WTC11 (cell line): ENCODE measurements around the gene UBE2E1. TPM values are rescaled to one million over a fixed set of nuclear protein-coding genes. Genes with fewer than 3 reads are reported as not detected.

ENCODE experiments used
- ATAC-seq: fragments of 200-7000 bp; cut with Tn5 transposase; 2 replicates; pipeline ENCODE4 v1.10.0; 2021; ENCODE audit warnings: mild to moderate bottlenecking, moderate library complexity
- CTCF ChIA-PET: fragments of 300-600 bp; sonication (Branson Sonifier 250); formaldehyde crosslinking; loops from one replicate; lab custom pipeline; 2021; ENCODE audit warnings: antibody characterized with exemption; lab: Charles Lee
- POLR2A ChIA-PET: fragments of 350-600 bp; sonication (Branson Sonifier 250); formaldehyde crosslinking; loops from one replicate; lab custom pipeline; 2021; ENCODE audit warnings: antibody characterized with exemption; lab: Charles Lee
- DNase-seq: peaks from one replicate; pipeline ENCODE4 v3.0.0; 2021; ENCODE audit warnings: low spot score
- H3K27ac Mint-ChIP-seq: 2 replicates; pipeline ENCODE4 v1.8.0; 2021; ENCODE audit warnings: mixed read lengths
- H3K27me3 Mint-ChIP-seq: 2 replicates; pipeline ENCODE4 v1.8.0; 2021; ENCODE audit warnings: low read depth, mild to moderate bottlenecking, moderate library complexity, mixed read lengths
- H3K36me3 Mint-ChIP-seq: 2 replicates; pipeline ENCODE4 v1.8.0; 2021; ENCODE audit warnings: mixed read lengths
- H3K4me1 Mint-ChIP-seq: 2 replicates; pipeline ENCODE4 v1.8.0; 2022; ENCODE audit warnings: mixed read lengths
- H3K4me3 Mint-ChIP-seq: 2 replicates; pipeline ENCODE4 v1.8.0; 2021; ENCODE audit warnings: mild to moderate bottlenecking, moderate library complexity, mixed read lengths
- H3K9me3 Mint-ChIP-seq: 2 replicates; pipeline ENCODE4 v1.8.0; 2021; ENCODE audit warnings: mixed read lengths
- FOXP1 ChIP-seq: sonication (generic); formaldehyde crosslinking; IDR thresholded peaks from 2 replicates; pipeline ENCODE4 v1.8.0; 2022; ENCODE audit warnings: missing genetic modification reagents, mild to moderate bottlenecking, moderate library complexity, borderline replicate concordance
- JUN ChIP-seq: sonication (generic); formaldehyde crosslinking; IDR thresholded peaks from 2 replicates; pipeline ENCODE4 v1.8.0; 2023; ENCODE audit warnings: mild to moderate bottlenecking, missing genetic modification reagents
- RORB ChIP-seq: fragments of 250-450 bp; sonication (Bioruptor Pico); IDR thresholded peaks from 2 replicates; pipeline ENCODE4 v1.9.0; 2021; ENCODE audit warnings: mild to moderate bottlenecking
- SOX15 ChIP-seq: fragments of 250-450 bp; sonication (Bioruptor Pico); IDR thresholded peaks from 2 replicates; pipeline ENCODE4 v1.9.0; 2021; ENCODE audit warnings: mild to moderate bottlenecking
- ZNF121 ChIP-seq: sonication (generic); formaldehyde crosslinking; IDR thresholded peaks from 2 replicates; pipeline ENCODE4 v1.8.0; 2023; ENCODE audit warnings: missing genetic modification reagents
- ZNF232 ChIP-seq: sonication (generic); formaldehyde crosslinking; IDR thresholded peaks from 2 replicates; pipeline ENCODE4 v1.8.0; 2022; ENCODE audit warnings: mild to moderate bottlenecking, missing genetic modification reagents
- total RNA-seq: library from RNA; stranded (reverse); gene quantifications from 3 replicates; pipeline ENCODE4 v1.2.3, GENCODE V29; 2021
- TF ChIP-seq, protein P1 (sequence below): fragments of 250-450 bp; sonication (Bioruptor Pico); IDR thresholded peaks from 2 replicates; pipeline ENCODE4 v1.8.0; 2021; ENCODE audit warnings: mild to moderate bottlenecking
- TF ChIP-seq, protein P2 (sequence below): sonication (generic); formaldehyde crosslinking; IDR thresholded peaks from 2 replicates; pipeline ENCODE4 v1.8.1; 2022; ENCODE audit warnings: missing genetic modification reagents, borderline replicate concordance
- TF ChIP-seq, protein P3 (sequence below): sonication (generic); formaldehyde crosslinking; IDR thresholded peaks from 2 replicates; pipeline ENCODE4 v1.8.1; 2023; ENCODE audit warnings: mild to moderate bottlenecking, missing genetic modification reagents, moderate library complexity
- TF ChIP-seq, protein P4 (sequence below): sonication (generic); formaldehyde crosslinking; IDR thresholded peaks from 2 replicates; pipeline ENCODE4 v1.8.1; 2023; ENCODE audit warnings: mild to moderate bottlenecking, missing genetic modification reagents, borderline replicate concordance
- TF ChIP-seq, protein P5 (sequence below): fragments of 250-450 bp; sonication (Bioruptor Pico); IDR thresholded peaks from 2 replicates; pipeline ENCODE4 v1.9.0; 2021; ENCODE audit warnings: moderate library complexity, mild to moderate bottlenecking, inconsistent platforms, borderline replicate concordance
- TF ChIP-seq, protein P6 (sequence below): fragments of 250-450 bp; sonication (Bioruptor Pico); IDR thresholded peaks from 2 replicates; pipeline ENCODE4 v1.9.0; 2021; ENCODE audit warnings: mild to moderate bottlenecking
- TF ChIP-seq, protein P7 (sequence below): sonication (generic); formaldehyde crosslinking; IDR thresholded peaks from 2 replicates; pipeline ENCODE4 v1.8.1; 2022; ENCODE audit warnings: mild to moderate bottlenecking, missing genetic modification reagents, moderate library complexity, borderline replicate concordance
- TF ChIP-seq, protein P8 (sequence below): fragments of 250-450 bp; sonication (Bioruptor Pico); conservative IDR thresholded peaks from 2 replicates; pipeline ENCODE4 v1.9.0; 2021; ENCODE audit warnings: mild to moderate bottlenecking

Gene UBE2E1
- total RNA-seq, 1 experiment from 2014 or later: 121 TPM

DNA sequence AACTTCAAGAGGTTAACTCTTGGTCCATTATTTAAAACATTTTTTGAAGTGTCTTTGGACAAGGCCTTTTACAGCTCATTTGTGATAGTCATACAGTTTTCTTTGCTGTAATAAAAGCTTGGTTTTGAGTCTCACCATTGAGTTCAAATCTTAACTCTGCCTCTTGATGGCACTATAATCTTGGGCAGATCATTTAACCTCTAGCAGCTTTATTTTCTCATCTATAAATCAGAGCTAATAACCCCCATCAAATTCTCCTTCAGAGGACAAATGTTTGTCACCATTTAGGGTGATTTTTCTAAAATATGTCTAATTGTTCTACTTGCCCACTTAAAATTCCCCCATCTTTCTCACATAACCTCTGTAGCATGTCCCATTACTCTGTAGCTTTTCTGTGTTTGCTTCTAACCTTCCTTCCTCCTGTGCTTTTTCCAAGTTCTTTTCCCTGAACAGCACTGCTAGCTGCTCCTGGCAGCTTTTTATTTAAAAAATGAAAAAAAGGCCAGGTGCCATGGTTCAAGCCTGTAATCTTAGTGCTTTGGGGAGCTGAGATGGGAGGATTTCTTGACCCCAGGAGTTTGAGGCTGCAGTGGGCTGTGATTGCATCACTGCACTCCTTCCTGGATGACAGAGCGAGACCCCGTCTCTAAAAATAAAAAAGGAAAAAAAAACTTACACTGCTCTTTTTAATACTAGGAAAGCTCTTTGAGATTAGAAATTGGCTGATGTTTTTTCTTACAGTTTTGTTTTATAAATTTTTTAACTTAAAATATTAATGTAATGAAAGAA lies 28.5 kb downstream of the UBE2E1 start (continued):
- TF ChIP-seq, protein P1, sequence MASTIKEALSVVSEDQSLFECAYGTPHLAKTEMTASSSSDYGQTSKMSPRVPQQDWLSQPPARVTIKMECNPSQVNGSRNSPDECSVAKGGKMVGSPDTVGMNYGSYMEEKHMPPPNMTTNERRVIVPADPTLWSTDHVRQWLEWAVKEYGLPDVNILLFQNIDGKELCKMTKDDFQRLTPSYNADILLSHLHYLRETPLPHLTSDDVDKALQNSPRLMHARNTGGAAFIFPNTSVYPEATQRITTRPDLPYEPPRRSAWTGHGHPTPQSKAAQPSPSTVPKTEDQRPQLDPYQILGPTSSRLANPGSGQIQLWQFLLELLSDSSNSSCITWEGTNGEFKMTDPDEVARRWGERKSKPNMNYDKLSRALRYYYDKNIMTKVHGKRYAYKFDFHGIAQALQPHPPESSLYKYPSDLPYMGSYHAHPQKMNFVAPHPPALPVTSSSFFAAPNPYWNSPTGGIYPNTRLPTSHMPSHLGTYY (CRISPR knock-in tag): no peak
- TF ChIP-seq, protein P2, sequence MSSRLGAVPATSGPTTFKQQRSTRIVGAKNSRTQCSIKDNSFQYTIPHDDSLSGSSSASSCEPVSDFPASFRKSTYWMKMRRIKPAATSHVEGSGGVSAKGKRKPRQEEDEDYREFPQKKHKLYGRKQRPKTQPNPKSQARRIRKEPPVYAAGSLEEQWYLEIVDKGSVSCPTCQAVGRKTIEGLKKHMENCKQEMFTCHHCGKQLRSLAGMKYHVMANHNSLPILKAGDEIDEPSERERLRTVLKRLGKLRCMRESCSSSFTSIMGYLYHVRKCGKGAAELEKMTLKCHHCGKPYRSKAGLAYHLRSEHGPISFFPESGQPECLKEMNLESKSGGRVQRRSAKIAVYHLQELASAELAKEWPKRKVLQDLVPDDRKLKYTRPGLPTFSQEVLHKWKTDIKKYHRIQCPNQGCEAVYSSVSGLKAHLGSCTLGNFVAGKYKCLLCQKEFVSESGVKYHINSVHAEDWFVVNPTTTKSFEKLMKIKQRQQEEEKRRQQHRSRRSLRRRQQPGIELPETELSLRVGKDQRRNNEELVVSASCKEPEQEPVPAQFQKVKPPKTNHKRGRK (CRISPR knock-in tag): no peak

DNA sequence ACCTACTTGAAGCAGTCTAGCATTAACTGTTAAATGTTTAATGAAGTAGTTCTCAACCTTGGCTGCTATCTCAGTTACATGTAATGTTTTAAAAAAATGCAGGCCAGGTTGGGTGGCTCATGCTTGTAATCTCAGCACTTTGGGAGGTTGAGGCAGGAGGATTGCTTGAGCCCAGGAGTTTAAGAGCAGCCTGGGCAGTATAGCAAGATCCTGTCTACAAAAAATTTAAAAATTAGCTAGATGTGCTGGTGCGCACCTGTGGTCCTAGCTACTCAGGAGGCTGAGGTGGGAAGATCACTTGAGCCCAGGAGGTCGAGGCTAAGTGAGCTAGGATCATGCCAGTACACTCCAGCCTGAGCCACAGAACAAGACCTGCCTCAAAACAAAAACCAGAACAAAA lies 29.3 kb downstream of the UBE2E1 start:
- ChIA-PET POLR2A (no interaction called here), CTCF (interaction anchor here (0.8 to 3.2 kb wide), 3 partner anchors 25 to 187 kb away, joined by 3 to 17 read pairs (median 3); no protein-coding TSS in a partner anchor)
- Mint-ChIP-seq H3K27ac (peak overlapping the region; percentile 70; the same call in 1 of the 2 replicates), H3K36me3 (no peaks in the 10 kb centered on the region), H3K4me3 (no peak overlapping the region), H3K9me3 (no peaks in the 10 kb centered on the region), H3K4me1 (peaks cover 51% of the 10 kb centered on the region), H3K27me3 (no peaks in the 10 kb centered on the region)
- no peak for DNase-seq
- peak; percentile 33; the same call in 1 of the 2 replicates for ATAC-seq
- TF ChIP-seq ZNF121 (CRISPR knock-in tag): peak; percentile 76
- TF ChIP-seq, protein P3, sequence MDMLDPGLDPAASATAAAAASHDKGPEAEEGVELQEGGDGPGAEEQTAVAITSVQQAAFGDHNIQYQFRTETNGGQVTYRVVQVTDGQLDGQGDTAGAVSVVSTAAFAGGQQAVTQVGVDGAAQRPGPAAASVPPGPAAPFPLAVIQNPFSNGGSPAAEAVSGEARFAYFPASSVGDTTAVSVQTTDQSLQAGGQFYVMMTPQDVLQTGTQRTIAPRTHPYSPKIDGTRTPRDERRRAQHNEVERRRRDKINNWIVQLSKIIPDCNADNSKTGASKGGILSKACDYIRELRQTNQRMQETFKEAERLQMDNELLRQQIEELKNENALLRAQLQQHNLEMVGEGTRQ (CRISPR knock-in tag): no peak

DNA sequence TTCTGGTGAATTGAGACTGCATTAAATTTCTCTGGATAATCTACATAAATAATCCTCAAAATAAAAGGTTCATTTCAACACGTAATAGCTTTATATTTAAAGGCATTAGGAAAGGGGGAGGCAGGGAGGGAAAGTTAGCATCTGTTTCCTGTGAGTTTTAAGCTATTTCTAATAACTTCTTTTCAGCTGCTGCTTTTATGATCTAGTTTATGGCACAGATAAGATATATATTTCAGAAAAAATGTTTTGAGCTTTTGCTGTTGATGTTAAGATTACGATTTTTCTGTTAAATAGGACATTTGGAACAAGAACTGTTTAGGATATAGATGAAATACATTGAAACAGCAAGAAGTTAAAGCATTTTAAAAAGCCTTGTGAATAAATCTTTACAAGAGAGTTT lies 30.0 kb downstream of the UBE2E1 start:
- DNase-seq: no peak
- Mint-ChIP-seq H3K9me3 (no peaks in the 10 kb centered on the region), H3K36me3 (no peaks in the 10 kb centered on the region), H3K27me3 (no peaks in the 10 kb centered on the region), H3K4me1 (peaks cover 51% of the 10 kb centered on the region), H3K27ac (no peak overlapping the region; the same call in 1 of the 2 replicates), H3K4me3 (no peak overlapping the region)
- no peak for ATAC-seq
- ChIA-PET CTCF (interaction anchor here (2.0 to 3.2 kb wide), 2 partner anchors 30 to 53 kb away, joined by 4 to 17 read pairs; no protein-coding TSS in a partner anchor), POLR2A (no interaction called here)
- TF ChIP-seq, protein P4, sequence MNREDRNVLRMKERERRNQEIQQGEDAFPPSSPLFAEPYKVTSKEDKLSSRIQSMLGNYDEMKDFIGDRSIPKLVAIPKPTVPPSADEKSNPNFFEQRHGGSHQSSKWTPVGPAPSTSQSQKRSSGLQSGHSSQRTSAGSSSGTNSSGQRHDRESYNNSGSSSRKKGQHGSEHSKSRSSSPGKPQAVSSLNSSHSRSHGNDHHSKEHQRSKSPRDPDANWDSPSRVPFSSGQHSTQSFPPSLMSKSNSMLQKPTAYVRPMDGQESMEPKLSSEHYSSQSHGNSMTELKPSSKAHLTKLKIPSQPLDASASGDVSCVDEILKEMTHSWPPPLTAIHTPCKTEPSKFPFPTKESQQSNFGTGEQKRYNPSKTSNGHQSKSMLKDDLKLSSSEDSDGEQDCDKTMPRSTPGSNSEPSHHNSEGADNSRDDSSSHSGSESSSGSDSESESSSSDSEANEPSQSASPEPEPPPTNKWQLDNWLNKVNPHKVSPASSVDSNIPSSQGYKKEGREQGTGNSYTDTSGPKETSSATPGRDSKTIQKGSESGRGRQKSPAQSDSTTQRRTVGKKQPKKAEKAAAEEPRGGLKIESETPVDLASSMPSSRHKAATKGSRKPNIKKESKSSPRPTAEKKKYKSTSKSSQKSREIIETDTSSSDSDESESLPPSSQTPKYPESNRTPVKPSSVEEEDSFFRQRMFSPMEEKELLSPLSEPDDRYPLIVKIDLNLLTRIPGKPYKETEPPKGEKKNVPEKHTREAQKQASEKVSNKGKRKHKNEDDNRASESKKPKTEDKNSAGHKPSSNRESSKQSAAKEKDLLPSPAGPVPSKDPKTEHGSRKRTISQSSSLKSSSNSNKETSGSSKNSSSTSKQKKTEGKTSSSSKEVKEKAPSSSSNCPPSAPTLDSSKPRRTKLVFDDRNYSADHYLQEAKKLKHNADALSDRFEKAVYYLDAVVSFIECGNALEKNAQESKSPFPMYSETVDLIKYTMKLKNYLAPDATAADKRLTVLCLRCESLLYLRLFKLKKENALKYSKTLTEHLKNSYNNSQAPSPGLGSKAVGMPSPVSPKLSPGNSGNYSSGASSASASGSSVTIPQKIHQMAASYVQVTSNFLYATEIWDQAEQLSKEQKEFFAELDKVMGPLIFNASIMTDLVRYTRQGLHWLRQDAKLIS (CRISPR knock-in tag): no peak
- TF ChIP-seq, protein P5, sequence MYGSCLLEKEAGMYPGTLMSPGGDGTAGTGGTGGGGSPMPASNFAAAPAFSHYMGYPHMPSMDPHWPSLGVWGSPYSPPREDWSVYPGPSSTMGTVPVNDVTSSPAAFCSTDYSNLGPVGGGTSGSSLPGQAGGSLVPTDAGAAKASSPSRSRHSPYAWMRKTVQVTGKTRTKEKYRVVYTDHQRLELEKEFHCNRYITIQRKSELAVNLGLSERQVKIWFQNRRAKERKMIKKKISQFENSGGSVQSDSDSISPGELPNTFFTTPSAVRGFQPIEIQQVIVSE (CRISPR knock-in tag): no peak
- no peak for TF ChIP-seq ZNF232 (CRISPR knock-in tag)
- TF ChIP-seq, protein P6, sequence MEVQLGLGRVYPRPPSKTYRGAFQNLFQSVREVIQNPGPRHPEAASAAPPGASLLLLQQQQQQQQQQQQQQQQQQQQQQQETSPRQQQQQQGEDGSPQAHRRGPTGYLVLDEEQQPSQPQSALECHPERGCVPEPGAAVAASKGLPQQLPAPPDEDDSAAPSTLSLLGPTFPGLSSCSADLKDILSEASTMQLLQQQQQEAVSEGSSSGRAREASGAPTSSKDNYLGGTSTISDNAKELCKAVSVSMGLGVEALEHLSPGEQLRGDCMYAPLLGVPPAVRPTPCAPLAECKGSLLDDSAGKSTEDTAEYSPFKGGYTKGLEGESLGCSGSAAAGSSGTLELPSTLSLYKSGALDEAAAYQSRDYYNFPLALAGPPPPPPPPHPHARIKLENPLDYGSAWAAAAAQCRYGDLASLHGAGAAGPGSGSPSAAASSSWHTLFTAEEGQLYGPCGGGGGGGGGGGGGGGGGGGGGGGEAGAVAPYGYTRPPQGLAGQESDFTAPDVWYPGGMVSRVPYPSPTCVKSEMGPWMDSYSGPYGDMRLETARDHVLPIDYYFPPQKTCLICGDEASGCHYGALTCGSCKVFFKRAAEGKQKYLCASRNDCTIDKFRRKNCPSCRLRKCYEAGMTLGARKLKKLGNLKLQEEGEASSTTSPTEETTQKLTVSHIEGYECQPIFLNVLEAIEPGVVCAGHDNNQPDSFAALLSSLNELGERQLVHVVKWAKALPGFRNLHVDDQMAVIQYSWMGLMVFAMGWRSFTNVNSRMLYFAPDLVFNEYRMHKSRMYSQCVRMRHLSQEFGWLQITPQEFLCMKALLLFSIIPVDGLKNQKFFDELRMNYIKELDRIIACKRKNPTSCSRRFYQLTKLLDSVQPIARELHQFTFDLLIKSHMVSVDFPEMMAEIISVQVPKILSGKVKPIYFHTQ (CRISPR knock-in tag): no peak
- no peak for TF ChIP-seq RORB (CRISPR knock-in tag)
- no peak for TF ChIP-seq JUN (CRISPR knock-in tag)
- TF ChIP-seq, protein P7, sequence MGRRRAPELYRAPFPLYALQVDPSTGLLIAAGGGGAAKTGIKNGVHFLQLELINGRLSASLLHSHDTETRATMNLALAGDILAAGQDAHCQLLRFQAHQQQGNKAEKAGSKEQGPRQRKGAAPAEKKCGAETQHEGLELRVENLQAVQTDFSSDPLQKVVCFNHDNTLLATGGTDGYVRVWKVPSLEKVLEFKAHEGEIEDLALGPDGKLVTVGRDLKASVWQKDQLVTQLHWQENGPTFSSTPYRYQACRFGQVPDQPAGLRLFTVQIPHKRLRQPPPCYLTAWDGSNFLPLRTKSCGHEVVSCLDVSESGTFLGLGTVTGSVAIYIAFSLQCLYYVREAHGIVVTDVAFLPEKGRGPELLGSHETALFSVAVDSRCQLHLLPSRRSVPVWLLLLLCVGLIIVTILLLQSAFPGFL (CRISPR knock-in tag): no peak
- TF ChIP-seq, protein P8, sequence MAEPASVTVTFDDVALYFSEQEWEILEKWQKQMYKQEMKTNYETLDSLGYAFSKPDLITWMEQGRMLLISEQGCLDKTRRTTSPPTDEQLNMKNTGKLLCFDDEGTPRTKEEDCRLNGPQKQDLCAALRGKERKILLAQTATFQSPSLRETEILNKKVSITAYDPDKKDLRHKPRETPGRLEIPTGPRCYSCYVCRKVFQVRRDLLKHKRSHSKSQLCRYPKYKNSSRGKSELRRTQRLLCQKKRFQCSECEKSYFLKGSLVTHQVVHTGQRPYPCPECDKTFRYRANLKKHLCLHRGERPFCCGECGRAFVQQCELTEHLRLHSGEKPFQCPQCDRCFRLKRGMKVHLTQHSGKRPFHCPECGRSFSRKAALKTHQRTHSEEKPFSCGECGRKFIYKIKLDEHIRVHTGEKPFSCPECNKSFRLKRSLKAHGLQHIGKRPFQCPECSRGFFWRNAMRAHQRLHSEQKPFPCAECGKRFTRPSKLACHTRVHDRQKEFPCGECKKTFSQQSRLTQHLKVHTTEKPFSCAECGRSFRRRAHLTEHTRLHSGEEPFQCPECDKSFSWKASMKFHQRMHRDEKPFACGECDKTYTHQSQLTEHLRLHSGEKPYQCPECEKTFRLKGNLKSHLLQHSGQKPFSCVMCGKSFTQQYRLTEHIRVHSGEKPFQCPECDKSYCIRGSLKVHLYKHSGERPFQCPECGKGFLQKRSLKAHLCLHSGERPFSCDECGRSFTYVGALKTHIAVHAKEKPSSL: no peak
- TF ChIP-seq SOX15 (CRISPR knock-in tag): no peak
- no peak for TF ChIP-seq FOXP1
